Inferior parietal cortex (tissue), 1 donor: ENCODE results near the gene SRY.
"Not testable (repeated sequence)": the region's sequence is repeated elsewhere in the genome, so short reads cannot be mapped to it uniquely, and the experiment has no call there.

Source experiments
- DNase-seq: peaks from one replicate; pipeline ENCODE4 v3.0.0-alpha.2; 2016; ENCODE audit errors: extremely low spot score

The SRY gene

GRCh38 chrY:2787600-2787999, at the start of gene SRY:
TSS of gene SRY (minus strand) at chrY:2787682. CDS start at chrY:2787603, 79 bp downstream.
- DNase-seq = no peak

- no peak for DNase-seq
Measured at GRCh38 chrY:2837078-2837477, 49.6 kb upstream of the SRY start.

DNA sequence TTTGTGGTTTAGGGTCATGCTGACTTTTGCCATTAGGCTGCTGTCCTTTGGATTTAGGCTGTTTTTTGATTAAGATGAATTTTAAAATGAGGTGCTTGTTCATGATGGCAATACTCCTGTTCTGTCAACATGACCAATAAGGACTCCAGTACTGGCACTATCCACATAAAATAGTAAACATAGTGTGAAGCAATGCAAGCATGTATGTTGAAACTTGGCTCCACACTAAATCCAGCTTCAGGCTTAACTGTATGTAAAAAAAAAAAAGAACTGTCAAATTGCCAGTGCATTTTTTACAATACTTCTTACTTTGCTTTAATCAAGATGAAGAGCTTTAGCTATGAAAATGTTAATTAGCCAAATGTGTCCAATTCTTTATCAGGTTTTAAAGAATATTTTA, 47.7 kb upstream of the SRY start:
- no peak for DNase-seq

DNA sequence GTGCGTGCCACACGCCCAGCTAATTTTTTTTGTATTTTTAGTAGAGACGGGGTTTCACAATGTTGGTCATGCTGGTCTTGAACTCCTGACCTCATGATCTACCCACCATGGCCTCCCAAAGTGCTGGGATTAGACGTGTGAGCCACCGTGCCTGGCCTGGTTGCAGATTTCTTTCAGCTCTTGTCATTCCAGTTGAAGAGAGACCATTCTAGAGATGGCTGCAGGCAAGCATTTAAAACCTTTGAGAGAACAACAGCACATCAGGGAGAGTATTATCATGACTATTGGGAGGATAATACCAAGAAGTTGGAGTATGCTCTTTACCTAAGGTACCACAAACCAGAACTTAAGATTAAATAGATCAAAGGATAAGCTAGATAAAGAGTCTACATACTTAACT, 41.0 kb upstream of the SRY start:
- no peak for DNase-seq

DNA sequence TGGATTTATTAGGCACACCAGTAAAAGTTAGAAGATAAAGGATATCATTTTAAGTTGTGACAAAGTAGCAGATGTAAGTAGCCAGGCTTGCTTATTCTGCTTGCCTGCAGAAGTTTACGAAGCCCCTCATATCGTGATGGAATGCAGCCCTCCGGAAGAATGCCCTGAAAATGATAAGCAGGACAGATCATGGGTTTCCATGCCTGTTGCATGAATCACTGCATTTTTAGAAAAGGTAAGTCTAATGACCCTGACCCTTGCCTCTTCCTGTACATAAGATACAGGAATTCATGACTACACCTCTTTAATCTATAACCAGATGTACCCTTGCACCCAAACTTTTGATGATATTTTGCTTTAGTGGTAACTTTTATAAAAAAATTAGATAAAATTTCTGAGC, 37.0 kb upstream of the SRY start:
- no peak for DNase-seq

- DNase-seq = not testable (repeated sequence)
Measured at GRCh38 chrY:2817146-2817896, 29.8 kb upstream of the SRY start.

- no peak for DNase-seq
Measured at GRCh38 chrY:2800246-2800645, 12.8 kb upstream of the SRY start.

- DNase-seq = no peak
Measured at GRCh38 chrY:2797991-2798390, 10.5 kb upstream of the SRY start.

DNA sequence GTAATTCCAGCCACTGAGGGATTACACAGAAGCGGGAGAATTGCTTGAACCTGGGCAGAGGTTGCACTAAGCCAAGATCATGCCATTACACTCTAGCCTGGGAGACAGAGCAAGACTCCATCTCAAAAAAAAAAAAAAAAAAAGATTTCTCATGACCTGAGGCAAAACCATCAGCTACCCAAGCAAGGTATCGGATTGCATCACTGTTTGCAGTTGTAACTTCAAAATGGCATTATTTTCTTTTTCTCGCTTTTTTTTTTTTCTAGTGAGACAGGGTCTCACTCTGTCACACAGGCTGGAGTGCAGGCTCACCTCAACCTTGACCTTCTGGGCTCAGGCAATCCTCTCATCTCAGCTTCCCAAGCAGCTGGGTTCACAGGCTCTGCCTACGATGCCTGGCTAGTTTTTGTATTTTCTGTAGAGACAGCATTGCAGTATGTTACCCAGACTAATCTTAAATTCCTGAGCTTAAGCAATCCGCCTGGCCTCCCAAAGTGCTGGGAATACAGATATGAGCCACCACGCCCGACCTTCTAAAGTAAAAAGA, 9.6 kb upstream of the SRY start:
- DNase-seq = no peak

- no peak for DNase-seq
Measured at GRCh38 chrY:2789756-2790155, 2.3 kb upstream of the SRY start.

DNA sequence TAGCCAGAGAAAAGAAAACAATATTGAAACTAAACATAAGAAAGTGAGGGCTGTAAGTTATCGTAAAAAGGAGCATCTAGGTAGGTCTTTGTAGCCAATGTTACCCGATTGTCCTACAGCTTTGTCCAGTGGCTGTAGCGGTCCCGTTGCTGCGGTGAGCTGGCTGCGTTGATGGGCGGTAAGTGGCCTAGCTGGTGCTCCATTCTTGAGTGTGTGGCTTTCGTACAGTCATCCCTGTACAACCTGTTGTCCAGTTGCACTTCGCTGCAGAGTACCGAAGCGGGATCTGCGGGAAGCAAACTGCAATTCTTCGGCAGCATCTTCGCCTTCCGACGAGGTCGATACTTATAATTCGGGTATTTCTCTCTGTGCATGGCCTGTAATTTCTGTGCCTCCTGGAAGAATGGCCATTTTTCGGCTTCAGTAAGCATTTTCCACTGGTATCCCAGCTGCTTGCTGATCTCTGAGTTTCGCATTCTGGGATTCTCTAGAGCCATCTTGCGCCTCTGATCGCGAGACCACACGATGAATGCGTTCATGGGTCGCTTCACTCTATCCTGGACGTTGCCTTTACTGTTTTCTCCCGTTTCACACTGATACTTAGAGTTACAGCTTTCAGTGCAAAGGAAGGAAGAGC, 488 bp downstream of the SRY start:
- no peak for DNase-seq
